Activated CD8-positive, alpha-beta memory T cell treated with anti-CD3 and anti-CD28 coated beads, Interleukin-2, amount 50 U/mL, for 24 hours (primary cell): ENCODE results near the gene EP400.
"Not testable (repeated sequence)": the region's sequence is repeated elsewhere in the genome, so short reads cannot be mapped to it uniquely, and the experiment has no call there.

Experiments used
- DNase-seq: peaks from one replicate; pipeline ENCODE4 v3.0.0-alpha.2; 2020; ENCODE audit errors: extremely low read depth

EP400 gene

DNA sequence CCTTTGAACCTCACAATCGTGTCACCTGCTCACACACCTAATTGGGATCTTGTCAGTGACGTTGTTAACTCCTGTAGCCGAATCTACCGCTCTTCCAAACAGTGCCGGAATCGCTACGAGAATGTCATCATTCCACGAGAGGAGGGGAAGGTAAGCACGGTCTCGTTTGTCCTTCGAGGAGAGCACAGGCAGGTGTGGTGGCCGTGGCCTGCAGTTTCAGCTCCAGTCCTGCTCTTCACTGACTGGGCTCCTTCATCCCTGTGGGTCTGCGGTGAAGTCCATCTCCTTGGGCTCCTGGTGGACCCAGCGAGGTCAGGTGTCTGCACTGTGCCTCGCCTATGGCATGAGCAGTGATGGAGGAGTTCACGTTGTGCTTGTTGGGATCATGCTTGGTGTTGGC lies 96.0 kb downstream of the EP400 start:
- no peak for DNase-seq

DNA sequence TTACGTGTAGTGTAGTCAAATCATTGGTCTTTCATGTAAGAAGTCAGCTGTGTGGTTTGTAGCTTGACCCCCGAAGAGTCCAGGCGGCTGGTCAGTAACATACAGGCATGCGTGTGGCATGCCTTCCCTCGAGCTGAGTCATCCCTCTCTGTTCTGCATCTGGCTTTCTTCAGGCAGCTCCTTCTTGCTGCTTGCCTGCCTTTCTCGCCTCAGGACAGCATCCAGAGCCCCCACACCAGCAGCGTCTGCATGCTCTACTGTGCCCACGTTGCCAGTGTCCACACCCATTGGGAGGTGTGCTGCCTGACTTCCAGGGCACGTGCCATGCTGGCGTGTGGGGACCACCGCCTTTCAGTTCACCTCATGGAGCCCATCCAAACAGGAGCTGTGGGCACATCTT lies 96.8 kb downstream of the EP400 start:
- no peak for DNase-seq

DNA sequence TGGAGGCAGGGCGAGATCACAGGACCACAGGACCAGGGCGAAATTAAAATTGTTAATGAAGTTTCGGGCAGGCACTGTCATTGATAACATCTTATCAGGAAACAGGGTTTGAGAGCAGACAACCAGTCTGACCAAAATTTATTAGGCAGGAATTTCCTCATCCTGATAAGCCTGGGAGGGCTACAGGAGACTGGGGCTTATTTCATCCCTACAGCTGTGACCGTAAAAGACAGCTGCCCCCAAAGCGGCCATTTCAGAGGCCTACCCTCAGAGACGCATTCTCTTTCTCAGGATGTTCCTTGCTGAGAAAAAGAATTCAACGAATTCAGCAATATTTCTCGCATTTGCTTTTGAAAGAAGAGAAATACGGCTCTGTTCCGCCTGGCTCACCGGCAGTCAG lies 97.9 kb downstream of the EP400 start:
- DNase-seq = not testable (repeated sequence)

DNA sequence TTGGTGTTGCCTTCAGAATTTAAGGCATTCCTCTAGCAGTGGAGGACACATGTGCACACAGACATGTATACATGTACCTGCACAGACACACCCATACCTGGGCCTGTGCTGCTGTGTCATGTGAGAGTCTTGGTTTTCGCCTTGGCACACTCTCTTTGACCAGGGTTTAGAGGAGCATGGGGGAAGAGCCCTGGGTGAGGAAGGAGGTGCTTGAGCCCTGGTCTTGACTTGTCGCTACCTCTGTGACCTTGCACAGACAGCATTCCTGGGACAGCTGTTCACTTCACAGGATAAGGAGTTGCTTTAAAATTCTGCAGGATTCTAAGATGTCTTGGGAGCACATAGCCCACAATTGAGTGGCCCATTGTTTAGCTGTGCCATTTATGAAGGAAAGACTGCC lies 99.7 kb downstream of the EP400 start:
- DNase-seq = no peak

DNA sequence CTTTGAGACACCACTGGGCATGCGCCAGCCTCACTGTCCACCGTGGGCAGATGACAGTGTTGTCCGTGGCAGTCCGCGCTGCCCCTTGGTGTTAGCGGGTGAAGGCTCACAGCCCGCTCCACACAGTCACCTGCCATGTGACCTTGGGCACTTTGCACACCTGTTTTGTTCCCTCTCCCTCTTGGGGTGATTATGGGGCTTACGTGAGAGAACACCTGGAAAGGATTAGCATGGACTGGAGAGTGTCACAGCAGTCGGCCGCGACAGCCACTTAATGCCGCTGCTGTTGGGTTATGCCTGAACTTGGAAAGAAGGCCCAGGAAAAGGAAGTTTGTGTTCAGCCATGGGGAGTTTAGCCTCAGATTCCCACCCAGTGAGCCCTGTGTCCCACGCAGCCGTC lies 100.1 kb downstream of the EP400 start:
- DNase-seq = no peak

DNA sequence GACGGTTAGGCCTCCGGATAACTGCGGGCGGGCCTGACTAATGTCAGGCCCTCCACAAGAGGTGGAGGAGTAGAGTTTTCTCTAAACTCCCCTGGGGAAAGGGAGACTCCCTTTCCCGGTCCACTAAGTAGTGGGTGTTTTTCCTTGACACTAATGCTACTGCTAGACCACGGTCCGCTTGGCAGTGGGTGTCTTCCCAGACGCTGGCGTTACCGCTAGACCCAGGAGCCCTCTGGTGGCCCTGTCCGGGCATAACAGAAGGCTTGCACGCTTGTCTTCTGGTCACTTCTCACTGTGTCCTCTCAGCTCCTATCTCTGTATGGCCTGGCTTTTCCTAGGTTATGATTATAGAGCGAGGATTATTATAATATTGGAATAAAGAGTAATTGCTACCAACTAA lies 102.0 kb downstream of the EP400 start:
- DNase-seq = not testable (repeated sequence)

DNA sequence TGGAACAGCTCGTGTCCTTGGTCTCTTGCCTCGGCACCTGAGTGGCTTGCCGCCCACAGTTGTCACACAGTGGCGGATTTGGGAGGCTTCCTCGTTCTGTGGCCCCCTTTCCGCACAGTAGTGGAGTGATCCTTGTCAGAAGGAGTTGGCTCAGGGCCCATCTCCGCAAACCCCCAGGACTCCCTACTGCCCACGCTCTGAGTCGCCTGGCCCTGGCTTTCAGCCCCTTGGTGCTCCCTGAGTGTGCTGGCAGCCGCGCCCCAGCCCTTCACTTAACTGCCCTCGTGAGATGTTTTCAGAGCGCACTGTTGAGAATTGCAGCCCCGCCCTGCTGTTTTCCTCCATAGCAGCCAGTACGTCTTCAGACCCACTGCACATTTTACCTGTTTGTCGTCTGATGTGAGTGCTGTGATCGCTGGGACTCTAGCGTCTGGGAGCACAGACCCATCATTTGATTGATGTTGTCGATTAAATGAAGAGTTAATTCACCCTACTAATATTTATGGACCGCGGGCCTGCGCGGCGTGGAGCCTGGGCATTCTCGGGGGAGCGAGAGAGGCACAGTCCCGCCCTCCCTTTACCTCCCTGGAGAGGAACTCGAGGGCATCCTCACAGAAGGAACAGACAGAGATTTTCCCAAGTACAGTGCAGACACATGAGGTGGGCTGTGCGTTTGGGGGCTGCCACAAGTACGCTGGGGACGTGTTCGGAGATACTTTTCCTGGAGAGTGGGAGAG lies 102.6 kb downstream of the EP400 start:
- DNase-seq = no peak

DNA sequence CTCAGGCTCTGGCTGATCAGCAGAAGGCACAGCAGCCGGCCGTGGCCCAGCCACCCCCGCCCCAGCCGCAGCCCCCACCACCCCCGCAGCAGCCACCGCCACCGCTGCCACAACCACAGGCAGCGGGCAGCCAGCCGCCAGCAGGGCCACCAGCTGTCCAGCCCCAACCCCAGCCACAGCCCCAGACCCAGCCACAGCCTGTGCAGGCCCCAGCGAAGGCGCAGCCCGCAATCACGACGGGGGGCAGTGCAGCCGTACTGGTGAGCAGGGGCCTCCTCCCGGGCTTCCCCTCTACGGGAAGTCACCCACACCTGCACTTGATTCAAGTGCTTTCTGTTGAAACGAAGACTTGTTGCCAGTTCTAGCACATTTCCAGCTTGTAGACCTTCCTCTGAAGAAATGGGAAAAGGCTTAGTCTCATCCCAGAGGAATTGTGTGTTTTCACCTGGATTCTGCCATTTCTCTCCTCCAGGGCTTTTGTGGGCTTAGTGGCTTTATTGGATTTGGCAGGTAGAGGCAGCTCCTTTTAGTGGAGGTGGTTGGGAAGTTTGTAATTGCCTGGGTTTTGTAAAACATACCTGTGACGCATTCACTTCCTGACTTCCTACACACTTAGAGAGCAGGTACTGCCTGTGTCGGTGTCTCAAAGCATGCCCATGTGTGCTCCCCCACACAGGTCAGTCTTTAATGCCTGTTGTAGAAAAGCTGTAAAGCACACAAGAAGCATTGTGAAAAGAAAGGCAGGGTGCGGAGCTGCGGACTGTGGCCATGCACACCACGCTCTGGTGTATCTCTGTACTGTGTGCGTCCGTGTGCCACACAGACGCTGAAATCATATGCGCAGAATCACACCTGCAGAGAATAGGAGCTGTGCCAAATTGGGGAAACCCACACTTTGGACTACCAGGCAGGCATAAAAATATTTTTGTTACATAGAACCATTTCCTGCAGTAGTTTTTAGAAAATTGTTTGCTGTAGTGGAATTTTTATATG lies 103.9 kb downstream of the EP400 start:
- no peak for DNase-seq

DNA sequence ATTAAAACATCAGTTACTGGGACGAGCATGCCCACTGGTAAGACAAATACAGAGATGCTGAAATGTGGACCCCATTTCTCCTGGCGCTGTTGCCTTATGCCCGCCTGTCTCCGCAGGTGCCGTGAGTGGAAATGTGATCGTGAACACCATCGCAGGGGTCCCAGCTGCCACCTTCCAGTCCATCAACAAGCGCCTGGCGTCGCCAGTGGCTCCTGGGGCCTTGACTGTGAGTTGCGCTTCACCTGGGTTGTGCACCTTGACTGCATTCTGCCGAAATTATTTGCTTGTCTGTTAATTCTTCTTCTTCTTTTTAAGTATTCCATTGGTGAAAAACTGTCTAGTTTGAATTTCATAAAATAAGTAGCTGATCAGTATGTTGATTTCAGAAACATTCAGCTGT lies 105.2 kb downstream of the EP400 start:
- no peak for DNase-seq

DNA sequence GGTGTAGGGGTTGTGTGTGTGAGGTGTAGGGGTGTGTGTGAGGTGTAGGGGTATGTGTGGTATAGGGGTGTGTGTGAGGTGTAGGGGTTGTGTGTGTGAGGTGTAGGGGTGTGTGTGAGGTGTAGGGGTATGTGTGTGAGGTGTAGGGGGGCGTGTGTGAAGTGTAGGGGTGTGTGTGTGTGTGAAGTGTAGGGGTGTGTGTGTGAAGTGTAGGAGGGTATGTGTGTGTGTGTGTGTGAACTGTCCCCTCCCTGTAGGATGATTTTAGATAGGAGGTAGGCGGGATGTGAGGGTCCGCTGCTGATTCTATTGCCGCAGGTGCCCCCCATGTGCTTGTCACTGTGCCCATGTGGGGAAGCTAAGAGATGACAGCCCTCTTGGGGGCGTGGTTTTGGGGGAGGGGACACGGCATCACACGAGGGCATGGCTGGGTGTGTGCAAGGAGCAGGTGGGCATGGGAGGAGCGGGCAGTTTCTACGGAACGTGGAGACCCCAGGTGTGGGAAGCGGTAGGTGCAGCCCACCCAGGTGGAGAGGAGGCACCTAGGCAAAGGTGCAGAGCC lies 105.9 kb downstream of the EP400 start:
- DNase-seq = no peak

DNA sequence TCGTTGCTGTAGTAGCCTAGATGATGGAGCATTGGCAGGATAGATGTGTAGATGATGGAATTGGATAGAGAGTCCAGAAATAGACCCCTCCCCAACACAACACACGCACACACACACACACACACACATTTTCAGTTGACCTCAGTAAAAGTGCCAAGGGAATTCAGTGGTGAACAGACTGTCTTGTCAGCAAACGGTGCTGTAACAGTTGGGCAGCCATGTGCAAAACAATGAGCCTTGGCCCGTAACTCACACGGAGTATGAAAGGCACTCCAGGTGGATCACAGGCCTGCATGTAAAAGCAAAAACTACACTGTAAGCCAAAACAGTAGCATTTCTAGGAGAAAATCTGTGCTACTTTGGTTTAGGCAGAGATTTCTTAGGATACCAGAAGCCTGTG lies 106.6 kb downstream of the EP400 start:
- DNase-seq = no peak

DNA sequence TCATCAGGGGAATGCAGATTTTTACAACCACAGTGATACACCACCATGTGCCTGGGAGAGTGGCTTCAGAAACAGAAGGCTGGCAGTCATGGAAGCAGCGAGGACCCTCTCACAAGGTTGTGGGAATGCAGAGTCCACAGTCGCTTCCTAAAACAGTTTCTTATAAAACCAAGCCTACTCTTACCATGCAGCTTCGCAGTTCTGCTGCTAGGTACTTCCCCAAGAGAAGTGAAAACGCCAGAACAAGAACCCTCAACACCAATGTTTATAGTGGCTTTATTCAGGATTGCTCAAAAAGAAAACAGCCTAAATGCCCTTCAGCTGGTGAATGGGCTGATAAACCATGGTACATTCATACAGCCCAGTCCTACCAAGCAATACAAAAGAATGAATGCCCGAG lies 107.2 kb downstream of the EP400 start:
- DNase-seq = no peak

DNA sequence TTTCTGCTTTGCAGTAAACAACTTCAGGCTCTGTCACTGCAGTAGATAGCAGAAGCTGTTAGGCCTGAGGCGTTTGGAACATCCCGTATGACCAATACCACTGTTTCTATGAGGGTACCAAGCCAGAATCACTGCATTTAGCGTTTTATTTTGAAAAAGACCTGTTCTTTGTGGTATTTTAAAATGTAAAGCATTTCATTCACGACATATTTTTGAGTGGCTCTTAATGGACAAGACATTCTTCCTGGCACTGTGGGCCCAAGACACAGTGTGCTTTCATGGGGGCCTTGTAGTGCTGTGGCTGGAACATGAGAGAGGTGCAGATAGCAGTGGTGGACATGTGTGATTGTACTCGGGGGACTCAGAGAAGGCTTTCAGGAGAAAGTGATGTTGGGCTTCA lies 107.9 kb downstream of the EP400 start:
- no peak for DNase-seq

DNA sequence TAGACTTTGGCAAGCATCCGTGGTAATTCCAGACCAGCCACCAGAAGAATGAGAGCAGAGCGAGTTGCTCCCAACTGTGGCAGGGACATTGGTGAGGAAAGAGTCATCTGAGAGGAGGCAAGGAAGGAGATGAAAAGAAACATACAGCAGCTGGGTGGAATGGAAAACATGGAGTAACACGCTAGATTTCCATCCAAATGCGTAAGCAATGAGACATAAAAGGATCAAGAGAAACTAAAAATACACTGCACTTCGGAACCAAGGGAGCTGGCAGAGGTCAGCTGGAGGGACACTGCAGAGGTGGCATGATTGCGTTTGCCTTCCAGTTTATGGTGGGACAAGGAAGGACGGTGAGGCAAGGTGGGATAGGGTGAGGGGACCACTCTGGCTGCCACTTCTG lies 111.5 kb downstream of the EP400 start:
- no peak for DNase-seq

DNA sequence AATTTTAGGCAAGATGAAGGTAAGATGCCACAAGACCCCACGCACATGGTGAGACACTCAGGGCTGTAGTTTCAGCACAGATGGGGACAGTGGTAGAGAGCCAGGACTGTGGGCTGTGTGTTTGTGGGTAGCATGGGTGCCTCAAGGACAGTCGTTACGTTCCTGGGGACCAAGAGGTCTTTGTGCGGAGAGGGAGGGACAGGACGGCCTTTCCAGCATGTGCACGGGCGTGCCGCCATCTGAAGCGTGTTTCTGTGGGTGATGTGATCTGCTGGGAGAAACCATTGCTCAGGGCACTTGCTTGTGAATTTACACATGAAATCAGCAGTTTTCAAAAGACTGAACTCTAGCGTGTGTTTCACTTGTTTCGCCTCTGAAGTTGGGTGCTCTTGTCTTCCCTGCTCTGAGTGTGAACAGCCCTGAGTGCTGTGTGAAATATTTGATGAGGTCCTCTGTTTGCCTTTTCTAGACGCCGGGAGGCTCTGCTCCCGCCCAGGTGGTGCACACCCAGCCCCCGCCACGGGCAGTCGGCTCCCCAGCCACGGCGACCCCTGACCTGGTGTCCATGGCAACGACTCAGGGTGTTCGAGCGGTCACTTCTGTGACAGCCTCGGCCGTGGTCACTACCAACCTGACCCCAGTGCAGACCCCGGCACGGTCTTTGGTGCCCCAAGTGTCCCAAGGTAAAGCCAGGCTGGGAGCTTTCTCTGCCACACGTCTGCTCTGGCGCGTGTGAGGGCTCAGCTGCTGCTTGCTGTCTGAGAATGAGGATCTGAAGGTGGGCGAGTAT lies 112.1 kb downstream of the EP400 start:
- DNase-seq = no peak

DNA sequence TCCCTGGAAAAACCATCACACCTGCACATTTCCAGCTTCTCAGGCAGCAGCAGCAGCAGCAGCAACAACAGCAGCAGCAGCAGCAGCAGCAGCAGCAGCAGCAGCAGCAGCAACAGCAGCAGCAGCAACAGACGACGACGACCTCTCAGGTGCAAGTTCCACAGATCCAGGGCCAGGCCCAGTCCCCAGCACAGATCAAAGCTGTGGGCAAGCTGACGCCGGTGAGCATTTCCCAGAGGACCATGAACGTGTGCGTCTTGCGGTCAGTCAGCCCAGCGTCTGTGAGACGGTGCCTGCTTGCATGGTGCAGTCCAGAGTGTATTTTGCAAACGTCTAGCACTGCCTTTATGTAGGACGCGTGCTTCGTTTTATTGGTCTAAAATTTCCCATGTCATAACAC lies 112.7 kb downstream of the EP400 start:
- no peak for DNase-seq

DNA sequence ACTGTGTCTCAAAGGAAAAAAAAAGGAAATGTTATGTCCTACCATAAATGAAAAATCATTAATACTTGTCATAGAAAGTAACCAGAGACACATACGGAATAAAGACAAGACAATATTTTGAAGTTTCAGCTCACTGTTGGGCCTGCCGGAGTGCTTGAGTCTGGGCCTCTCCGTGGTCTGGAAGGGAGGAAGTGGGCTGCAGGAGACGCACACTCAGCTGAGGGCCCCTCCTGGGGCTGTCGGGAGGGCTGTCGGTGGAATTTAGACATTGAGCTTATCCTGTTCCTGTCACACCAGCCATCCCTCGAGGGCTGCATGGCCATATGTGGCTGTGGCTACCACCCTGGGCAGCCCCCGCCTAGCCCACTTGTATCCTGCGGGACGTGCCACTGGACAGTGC lies 113.7 kb downstream of the EP400 start:
- DNase-seq = no peak

DNA sequence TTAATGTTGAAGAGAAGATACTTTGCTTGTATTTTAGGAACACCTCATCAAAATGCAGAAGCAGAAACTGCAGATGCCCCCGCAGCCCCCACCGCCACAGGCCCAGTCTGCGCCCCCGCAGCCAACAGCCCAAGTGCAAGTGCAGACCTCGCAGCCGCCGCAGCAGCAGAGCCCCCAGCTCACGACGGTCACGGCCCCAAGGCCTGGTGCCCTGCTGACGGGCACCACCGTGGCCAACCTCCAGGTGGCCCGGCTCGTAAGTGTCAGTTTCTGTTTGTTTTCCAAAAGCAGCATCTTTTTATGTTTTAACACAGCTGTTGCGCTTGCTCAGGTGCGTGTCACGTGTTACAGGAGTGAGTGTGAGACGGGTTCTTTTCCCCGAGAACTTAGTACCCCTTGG lies 114.9 kb downstream of the EP400 start:
- no peak for DNase-seq

DNA sequence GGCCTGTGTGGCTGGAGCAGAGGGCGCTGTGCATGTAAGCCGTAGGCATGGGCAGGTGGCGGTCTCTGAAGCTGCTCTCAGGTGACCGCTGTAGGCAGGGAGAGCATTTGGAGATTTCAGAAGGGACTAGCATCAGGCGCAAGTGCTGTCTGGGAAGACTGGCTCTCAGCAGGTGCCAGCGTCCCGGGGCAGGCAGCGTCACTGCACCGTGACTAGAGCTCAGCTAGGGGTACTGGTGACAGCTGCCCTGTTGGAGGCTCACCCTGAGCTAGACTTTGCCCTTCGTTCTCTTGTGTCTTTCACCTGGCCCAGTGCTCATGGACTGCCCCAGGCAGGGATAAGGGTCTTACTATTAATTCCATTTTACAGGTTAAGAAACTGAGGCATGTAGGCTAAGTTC lies 115.5 kb downstream of the EP400 start:
- no peak for DNase-seq

DNA sequence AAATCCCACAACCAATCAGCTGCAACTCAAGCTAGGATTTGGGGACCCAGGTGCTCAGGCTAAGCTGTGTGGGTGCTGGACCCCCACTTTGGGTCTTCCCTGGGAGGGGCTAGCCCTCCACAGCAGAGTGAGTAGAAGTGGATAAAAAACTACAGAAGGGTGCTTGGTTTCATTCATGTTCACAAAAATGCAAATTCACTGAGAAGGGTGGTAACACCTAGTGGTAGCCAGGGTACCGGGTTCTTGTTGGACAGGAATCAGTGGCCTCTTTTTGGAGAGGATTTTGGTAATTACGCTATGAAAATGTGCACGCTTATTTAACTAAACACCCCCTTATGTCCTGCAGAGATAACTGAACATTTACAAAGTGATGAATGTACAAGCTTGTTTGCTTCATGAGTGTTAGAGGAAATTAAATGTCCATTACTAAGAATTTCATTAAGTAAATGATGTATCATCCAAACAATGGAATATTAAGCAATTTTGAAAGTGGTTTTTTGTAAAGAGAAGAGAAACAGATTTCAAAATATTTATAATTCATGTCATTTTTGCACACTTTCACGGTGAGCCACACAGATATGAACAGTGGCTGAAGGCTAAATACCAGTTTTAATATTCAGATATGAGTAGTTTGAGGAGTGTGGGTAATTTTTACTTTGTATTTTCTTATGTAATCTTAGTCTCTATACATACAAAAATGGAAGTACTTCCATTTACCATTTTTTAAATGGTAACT lies 116.0 kb downstream of the EP400 start:
- DNase-seq = no peak

DNA sequence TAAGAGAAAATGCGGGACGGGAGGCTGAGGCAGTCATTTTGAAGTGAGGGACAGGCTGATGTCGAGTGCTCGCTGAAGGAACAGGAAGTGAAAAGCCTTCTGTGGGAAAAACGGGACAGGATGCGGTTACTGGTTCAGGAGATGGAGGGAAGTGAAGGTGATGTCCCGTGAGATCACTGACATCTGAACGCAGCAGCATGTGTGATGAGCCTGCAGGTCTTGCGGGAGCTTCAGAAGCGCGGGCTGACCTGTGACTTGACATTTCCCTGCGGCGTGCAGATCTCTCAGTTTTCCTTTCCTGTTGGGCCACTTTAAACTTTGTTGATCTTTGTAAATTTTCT lies 116.6 kb downstream of the EP400 start:
- DNase-seq = no peak
